Measurements from ENCODE around the gene LCN12. TPM values are rescaled to one million over a fixed set of nuclear protein-coding genes. Genes with fewer than 3 reads are reported as not detected.
A peak's percentile ranks its signal among the peaks of the same experiment; 100 is the strongest.

The LCN12 gene
- total RNA-seq, 1 donor from 2014 or later = 7.8 TPM

- intact Hi-C loops (cut with micrococcal nuclease) = no loop called here
- Histone ChIP-seq H3K27me3 (ENCODE audit: low read depth) (peaks cover 15% of the 10 kb centered on the region), H3K36me3 (peaks cover 5% of the 10 kb centered on the region), H3K27ac (replicated peaks) (peak overlapping the region; percentile 91), H3K4me3 (no peak overlapping the region), H3K9me3 (replicated peaks) (no peaks in the 10 kb centered on the region), H3K4me1 (peaks cover 87% of the 10 kb centered on the region)
- TF ChIP-seq CTCF (IDR thresholded peaks at IDR 0.05; ENCODE audit: borderline replicate concordance) = peak; percentile 42
- DNase-seq = peak; percentile 69
Observed at GRCh38 chr9:136981588-136982231, 29.6 kb downstream of the LCN12 start.

GRCh38 chr9:136982232-136983051, 30.4 kb downstream of the LCN12 start, which contains the start of gene LCNL1:
TSS of gene LCNL1 (plus strand) at chr9:136982993. CDS start at chr9:136983587, 594 bp downstream.
- Histone ChIP-seq H3K4me1 (peaks cover 80% of the 10 kb centered on the region), H3K4me3 (no peak within 1 kb of the TSS), H3K9me3 (replicated peaks) (no peaks in the 10 kb centered on the region), H3K27me3 (ENCODE audit: low read depth) (peaks cover 15% of the 10 kb centered on the region), H3K27ac (replicated peaks) (peak within 1 kb of the TSS; percentile 91), H3K36me3 (peaks cover 5% of the 10 kb centered on the region)
- TF ChIP-seq CTCF (IDR thresholded peaks at IDR 0.05; ENCODE audit: borderline replicate concordance) = no peak
- intact Hi-C loops (cut with micrococcal nuclease) = no loop called here
- peak; percentile 56 for DNase-seq

GRCh38 chr9:136983167-136983566, 31.1 kb downstream of the LCN12 start:
- Histone ChIP-seq H3K4me1 (peaks cover 72% of the 10 kb centered on the region), H3K4me3 (no peak overlapping the region), H3K27ac (replicated peaks) (peak overlapping the region; percentile 91), H3K36me3 (peaks cover 5% of the 10 kb centered on the region), H3K27me3 (ENCODE audit: low read depth) (peaks cover 15% of the 10 kb centered on the region), H3K9me3 (replicated peaks) (no peaks in the 10 kb centered on the region)
- intact Hi-C loops (cut with micrococcal nuclease) = no loop called here
- no peak for DNase-seq
- TF ChIP-seq CTCF (IDR thresholded peaks at IDR 0.05; ENCODE audit: borderline replicate concordance) = no peak

GRCh38 chr9:136983656-136984314, 31.7 kb downstream of the LCN12 start:
- no peak for DNase-seq
- Histone ChIP-seq H3K4me1 (peaks cover 70% of the 10 kb centered on the region), H3K27ac (replicated peaks) (peak overlapping the region; percentile 91)

More at GRCh38 chr9:136983656-136984314, 31.7 kb downstream of the LCN12 start:
- intact Hi-C loops (cut with micrococcal nuclease) = no loop called here
- Histone ChIP-seq H3K4me3 (no peak overlapping the region), H3K27me3 (ENCODE audit: low read depth) (peaks cover 15% of the 10 kb centered on the region), H3K36me3 (peaks cover 5% of the 10 kb centered on the region), H3K9me3 (replicated peaks) (no peaks in the 10 kb centered on the region)
- TF ChIP-seq CTCF (IDR thresholded peaks at IDR 0.05; ENCODE audit: borderline replicate concordance) = no peak

Data from left ventricle myocardium inferior (tissue), 1 donor.